GM12878 (cell line): ENCODE results near the gene FAM184B. TPM values are rescaled to one million over a fixed set of nuclear protein-coding genes. Genes with fewer than 3 reads are reported as not detected.
"Not testable (repeated sequence)": the region's sequence is repeated elsewhere in the genome, so short reads cannot be mapped to it uniquely, and the experiment has no call there.

Experiments used
- ATAC-seq: fragments of 200-7000 bp; cut with Tn5 transposase; 3 replicates; pipeline ENCODE4 v1.9.1; 2020; ENCODE audit warnings: mild to moderate bottlenecking, moderate library complexity
- BruUV-seq: library from RNA; stranded (reverse); fragments of 400-500 nt; replicated peaks from 2 replicates; lab custom pipeline; 2021; lab: Mats Ljungman, UMichigan
- CTCF ChIA-PET: fragments of 300-600 bp; sonication (Branson Sonifier 250); formaldehyde crosslinking; extraction: SDS; loops from one replicate; lab custom pipeline; 2021; ENCODE audit warnings: inconsistent platforms; lab: Yijun Ruan, JAX
- POLR2A ChIA-PET: fragments of 350-600 bp; formaldehyde crosslinking; extraction: SDS; loops from one replicate; lab custom pipeline; 2021; ENCODE audit warnings: inconsistent platforms; lab: Charles Lee
- RAD21 ChIA-PET: fragments of 300-600 bp; sonication (Branson Sonifier 250); formaldehyde crosslinking; loops from one replicate; lab custom pipeline; 2023; ENCODE audit warnings: antibody characterized with exemption; ENCODE audit not compliant: unreplicated experiment; lab: Charles Lee
- SMC1A ChIA-PET: fragments of 300-600 bp; sonication (Branson Sonifier 250); formaldehyde crosslinking; loops from one replicate; lab custom pipeline; 2023; ENCODE audit not compliant: unreplicated experiment, uncharacterized antibody; lab: Charles Lee
- DNase-seq: peaks from one replicate; pipeline ENCODE4 v3.0.0-alpha.2; 2011; ENCODE audit warnings: low read depth, low spot score
- FAIRE-seq: peaks from 3 replicates; lab custom pipeline; 2011; peaks lifted over from hg19 to GRCh38; lab: Jason Lieb, UNC
- H2AFZ ChIP-seq: 2 replicates; pipeline ENCODE4 v1.6.0; 2011; ENCODE audit warnings: low read depth, low read length, control low read depth; ENCODE audit not compliant: control insufficient read depth
- H3K27ac ChIP-seq: 2 replicates; pipeline ENCODE4 v1.5.1; 2011; ENCODE audit warnings: control low read depth; ENCODE audit not compliant: control insufficient read depth, insufficient read depth
- H3K27me3 ChIP-seq, 2 experiments: replicated peaks in 1 of 2; 2 replicates each; pipeline versions ENCODE4 v1.6.0 to v1.6.1; 2011; ENCODE audit warnings: low read length in 1 of 2; ENCODE audit not compliant: control insufficient read depth in 2 of 2, insufficient read depth in 2 of 2
- H3K36me3 ChIP-seq, 2 experiments: 2 replicates each; pipeline ENCODE4 v1.5.1; 2011; ENCODE audit warnings: low read length in 1 of 2; ENCODE audit not compliant: control insufficient read depth in 2 of 2, insufficient read depth in 2 of 2
- H3K4me1 ChIP-seq: 2 replicates; pipeline ENCODE4 v1.6.1; 2011; ENCODE audit warnings: mild to moderate bottlenecking, low read length, moderate library complexity, mixed read lengths; ENCODE audit not compliant: control insufficient read depth, insufficient read depth
- H3K4me2 ChIP-seq: 2 replicates; pipeline ENCODE4 v1.6.0; 2011; ENCODE audit warnings: control low read depth; ENCODE audit not compliant: control insufficient read depth, insufficient read depth
- H3K4me3 ChIP-seq: fragments of 200-600 bp; sonication (generic); 2 replicates; pipeline ENCODE4 v1.5.1; 2016
- H3K79me2 ChIP-seq: 2 replicates; pipeline ENCODE4 v1.6.0; 2011; ENCODE audit warnings: low read length; ENCODE audit not compliant: control insufficient read depth, insufficient read depth
- H3K9ac ChIP-seq: 2 replicates; pipeline ENCODE4 v1.8.0; 2011; ENCODE audit warnings: low read length, control low read depth, mixed read lengths; ENCODE audit not compliant: control insufficient read depth, insufficient read depth
- H3K9me3 ChIP-seq: replicated peaks from 3 replicates; pipeline ENCODE4 v1.5.1; 2011; ENCODE audit warnings: mild to moderate bottlenecking, low read length; ENCODE audit not compliant: control insufficient read depth, insufficient read depth
- H4K20me1 ChIP-seq: 2 replicates; pipeline ENCODE4 v1.6.0; 2011; ENCODE audit not compliant: control insufficient read depth, insufficient read depth
- MYC ChIP-seq: IDR thresholded peaks from 2 replicates; pipeline ENCODE4 v1.6.1; 2011; ENCODE audit warnings: mild to moderate bottlenecking, low read length, moderate library complexity, inconsistent platforms; ENCODE audit not compliant: insufficient read depth, insufficient replicate concordance, insufficient read length, severe bottlenecking
- NKRF ChIP-seq: fragments of 450-650 bp; conservative IDR thresholded peaks from 2 replicates; pipeline ENCODE4 v1.6.1; 2017; ENCODE audit warnings: mild to moderate bottlenecking, moderate library complexity
- WGBS: methylation state at CpG from one replicate; pipeline ENCODE4 v1.1.6; 2016; ENCODE audit warnings: low lambda C conversion rate; ENCODE audit not compliant: insufficient replicate concordance, insufficient coverage; ENCODE audit errors: missing lambda C conversion rate; 5-methylcytosine and 5-hydroxymethylcytosine counted together
- in situ Hi-C: fragments of 300-500 bp; cut with MboI; formaldehyde crosslinking; loops from 9 replicates; pipeline ENCODE4 v1.14.3; 2018; ENCODE audit warnings: mixed read lengths
- intact Hi-C: fragments of 100-400 bp; cut with micrococcal nuclease; formaldehyde crosslinking; loops from one replicate; pipeline ENCODE4 v1.14.2; 2022; ENCODE audit not compliant: unreplicated experiment
- polyA plus RNA-seq, 11 experiments: library from polyadenylated mRNA; depleted of rRNA in 4 of 11; unstranded in 6 of 11; stranded (reverse) in 5 of 11; fragments of >200 nt; fragmentation: Nextera tagmentation in 4 of 11; fragmentation: Illumina TruSeq in 1 of 11; extraction: Ambion mirVana in 4 of 11; extraction: Trizol in 1 of 11; gene quantifications; 1 replicate in 1 of 11; 2 replicates in 10 of 11; pipeline versions ENCODE4 v1.2.1 to v1.2.3, GENCODE V29; 2011 to 2016; ENCODE audit warnings: inconsistent platforms in 2 of 11, missing spikeins in 2 of 11, low read depth in 1 of 11
- total RNA-seq, 4 experiments: library from RNA; depleted of rRNA in 3 of 4; stranded (reverse); fragments of >200 nt in 3 of 4; fragmentation: Illumina TruSeq in 1 of 4; extraction: Trizol in 1 of 4; gene quantifications; 2 replicates each; pipeline versions ENCODE4 v1.2.1 to v1.2.3, GENCODE V29; 2013 to 2021
- TF ChIP-seq, protein P1 (sequence below): IDR thresholded peaks from 2 replicates; pipeline ENCODE4 v1.6.1; 2012; ENCODE audit warnings: low read depth, low read length, improper control_type of control experiment

The FAM184B gene
- total and polyA plus RNA-seq, 10 of the 15 experiments (the other 5 are each of a cell fraction or from before 2014, with no cell fraction given), result under 0.01 TPM; not detected in 9

GRCh38 chr4:17687237-17687857 is 94.1 kb downstream of the FAM184B start:
- in situ Hi-C loops, result no loop called here
- ChIA-PET RAD21 (no interaction called here), CTCF (no interaction called here), POLR2A (no interaction called here), SMC1A (no interaction called here)
- FAIRE-seq (no peak), DNase-seq (no peak), ATAC-seq (no peak)
- intact Hi-C loops, result no loop called here
- 53% methylated on average over 10 of the region's 10 CpGs for WGBS
- H2AFZ ChIP-seq, result no peak overlapping the region
- H3K4me1 ChIP-seq, result no peaks in the 10 kb centered on the region
- no peaks in the 10 kb centered on the region for H3K27me3 ChIP-seq
- H4K20me1 ChIP-seq, result no peaks in the 10 kb centered on the region
- no peak overlapping the region for H3K27ac ChIP-seq
- no TSS peak for BruUV-seq
- H3K79me2 ChIP-seq, result no peaks in the 10 kb centered on the region
- no peak overlapping the region for H3K4me2 ChIP-seq
- no peaks in the 10 kb centered on the region for H3K9me3 ChIP-seq
- H3K4me3 ChIP-seq, result no peak overlapping the region
- TF ChIP-seq, protein P1, sequence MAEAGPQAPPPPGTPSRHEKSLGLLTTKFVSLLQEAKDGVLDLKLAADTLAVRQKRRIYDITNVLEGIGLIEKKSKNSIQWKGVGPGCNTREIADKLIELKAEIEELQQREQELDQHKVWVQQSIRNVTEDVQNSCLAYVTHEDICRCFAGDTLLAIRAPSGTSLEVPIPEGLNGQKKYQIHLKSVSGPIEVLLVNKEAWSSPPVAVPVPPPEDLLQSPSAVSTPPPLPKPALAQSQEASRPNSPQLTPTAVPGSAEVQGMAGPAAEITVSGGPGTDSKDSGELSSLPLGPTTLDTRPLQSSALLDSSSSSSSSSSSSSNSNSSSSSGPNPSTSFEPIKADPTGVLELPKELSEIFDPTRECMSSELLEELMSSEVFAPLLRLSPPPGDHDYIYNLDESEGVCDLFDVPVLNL, result no peak
- no peak for TF ChIP-seq MYC
- TF ChIP-seq NKRF, result no peak
- TF ChIP-seq, all 136 proteins: peak for 0
- no peak overlapping the region for H3K9ac ChIP-seq
- no peaks in the 10 kb centered on the region for H3K36me3 ChIP-seq

GRCh38 chr4:17684648-17685047 is 96.8 kb downstream of the FAM184B start:
- H3K27ac ChIP-seq, in situ Hi-C loops, POLR2A ChIA-PET, CTCF ChIA-PET, H2AFZ ChIP-seq, H3K4me1 ChIP-seq, BruUV-seq, H3K27me3 ChIP-seq, RAD21 ChIA-PET, H3K9me3 ChIP-seq, H4K20me1 ChIP-seq, DNase-seq, intact Hi-C loops, FAIRE-seq, H3K79me2 ChIP-seq, H3K36me3 ChIP-seq, ATAC-seq, H3K9ac ChIP-seq, H3K4me2 ChIP-seq, H3K4me3 ChIP-seq: not testable (repeated sequence)
- 30% methylated on average over 4 of the region's 4 CpGs for WGBS
- SMC1A ChIA-PET, result interaction anchor here (0.6 kb wide), 1 partner anchor 591 kb away, joined by 3 read pairs; no protein-coding TSS in a partner anchor
